HG03064 (cell line): ENCODE data around the gene CCDC85C.

Source experiments
- ATAC-seq: cut with Tn5 transposase; IDR thresholded peaks from one replicate; pipeline ENCODE4 v1.9.1; 2021; ENCODE audit warnings: low read depth; ENCODE audit not compliant: unreplicated experiment

The CCDC85C gene

GRCh38 chr14:99562856-99563748 is 40.9 kb downstream of the CCDC85C start:
- no peak for ATAC-seq

- no peak for ATAC-seq
Observed at GRCh38 chr14:99561864-99562263, 42.1 kb downstream of the CCDC85C start.

GRCh38 chr14:99560922-99561683 is 42.9 kb downstream of the CCDC85C start:
- ATAC-seq, result no peak

GRCh38 chr14:99560403-99560802 is 43.6 kb downstream of the CCDC85C start:
- no peak for ATAC-seq

- no peak for ATAC-seq
Observed at GRCh38 chr14:99559286-99559990, 44.6 kb downstream of the CCDC85C start.

GRCh38 chr14:99556134-99556791 is 47.7 kb downstream of the CCDC85C start:
- ATAC-seq, result no peak

- no peak for ATAC-seq
Observed at GRCh38 chr14:99554757-99555531, 49.1 kb downstream of the CCDC85C start.

- no peak for ATAC-seq
Observed at GRCh38 chr14:99554184-99554583, 49.8 kb downstream of the CCDC85C start.

GRCh38 chr14:99552572-99553216 is 51.3 kb downstream of the CCDC85C start:
- ATAC-seq, result no peak

- no peak for ATAC-seq
Observed at GRCh38 chr14:99552021-99552553, 51.9 kb downstream of the CCDC85C start.

GRCh38 chr14:99551034-99551922 is 52.7 kb downstream of the CCDC85C start:
- ATAC-seq, result no peak

GRCh38 chr14:99550387-99550992 is 53.5 kb downstream of the CCDC85C start:
- no peak for ATAC-seq

GRCh38 chr14:99549684-99550083 is 54.3 kb downstream of the CCDC85C start:
- no peak for ATAC-seq

- no peak for ATAC-seq
Observed at GRCh38 chr14:99548871-99549515, 55.0 kb downstream of the CCDC85C start.

GRCh38 chr14:99548255-99548654 is 55.8 kb downstream of the CCDC85C start:
- ATAC-seq, result no peak

GRCh38 chr14:99546234-99546879 is 57.6 kb downstream of the CCDC85C start:
- ATAC-seq, result no peak

- ATAC-seq, result no peak
Observed at GRCh38 chr14:99545586-99545985, 58.4 kb downstream of the CCDC85C start.
